HepG2 (cell line): ENCODE data around the gene NOXO1. TPM values are rescaled to one million over a fixed set of nuclear protein-coding genes. Genes with fewer than 3 reads are reported as not detected.

Source experiments
- ARID3A ChIP-seq: IDR thresholded peaks from 2 replicates; pipeline ENCODE4 v1.6.1; 2012; ENCODE audit warnings: low read depth, low read length, improper control_type of control experiment
- E2F5 ChIP-seq: sonication (generic); formaldehyde crosslinking; conservative IDR thresholded peaks from 2 replicates; pipeline ENCODE4 v1.4.0; 2020; ENCODE audit warnings: missing genetic modification reagents
- ESRRA ChIP-seq: sonication (generic); formaldehyde crosslinking; IDR thresholded peaks from 2 replicates; pipeline ENCODE4 v1.5.1; 2020; ENCODE audit warnings: mild to moderate bottlenecking, low read depth, missing genetic modification reagents
- FUBP1 ChIP-seq: sonication (generic); formaldehyde crosslinking; IDR thresholded peaks from 2 replicates; pipeline ENCODE4 v1.5.1; 2020; ENCODE audit warnings: missing genetic modification reagents, mild to moderate bottlenecking, borderline replicate concordance
- HDAC6 ChIP-seq: fragments of 200-600 bp; sonication (generic); IDR thresholded peaks from 2 replicates; pipeline ENCODE4 v1.7.0; 2017; ENCODE audit warnings: mild to moderate bottlenecking, antibody characterized with exemption, low read length, low read depth
- KLF6 ChIP-seq: IDR thresholded peaks from 2 replicates; pipeline ENCODE4 v1.8.0; 2016; ENCODE audit warnings: missing biosample characterization, missing genetic modification reagents
- MTERF4 ChIP-seq: sonication (generic); formaldehyde crosslinking; IDR thresholded peaks from 2 replicates; pipeline ENCODE4 v1.8.0; 2023; ENCODE audit warnings: mild to moderate bottlenecking, missing genetic modification reagents
- NAIF1 ChIP-seq: sonication (generic); formaldehyde crosslinking; IDR thresholded peaks from 2 replicates; pipeline ENCODE4 v1.5.0; 2020; ENCODE audit warnings: mild to moderate bottlenecking, missing genetic modification reagents, borderline replicate concordance
- PHB2 ChIP-seq: fragments of 450-650 bp; IDR thresholded peaks from 2 replicates; pipeline ENCODE4 v1.6.1; 2018; ENCODE audit not compliant: partially characterized antibody
- SIX1 ChIP-seq: sonication (generic); formaldehyde crosslinking; IDR thresholded peaks from 2 replicates; pipeline ENCODE4 v1.4.0; 2020; ENCODE audit warnings: missing genetic modification reagents, borderline replicate concordance
- SMARCC2 ChIP-seq: fragments of 450-650 bp; IDR thresholded peaks from 2 replicates; pipeline ENCODE4 v1.6.1; 2017; ENCODE audit warnings: antibody characterized with exemption, mild to moderate bottlenecking
- SNAI1 ChIP-seq: sonication (generic); formaldehyde crosslinking; IDR thresholded peaks from 2 replicates; pipeline ENCODE4 v1.5.0; 2020; ENCODE audit warnings: mild to moderate bottlenecking, missing genetic modification reagents, borderline replicate concordance
- SOX6 ChIP-seq, 2 experiments: fragments of 450-650 bp in 1 of 2; sonication (generic) in 1 of 2; formaldehyde crosslinking in 1 of 2; IDR thresholded peaks; 2 replicates each; pipeline versions ENCODE4 v1.4.0 to v1.6.1; 2017 to 2020; ENCODE audit warnings: antibody characterized with exemption in 1 of 2, mild to moderate bottlenecking in 1 of 2, missing genetic modification reagents in 1 of 2
- SPEN ChIP-seq: sonication (generic); formaldehyde crosslinking; IDR thresholded peaks from 2 replicates; pipeline ENCODE4 v1.5.1; 2020; ENCODE audit warnings: low read depth, mild to moderate bottlenecking, missing genetic modification reagents
- TCF7L2 ChIP-seq: IDR thresholded peaks from 2 replicates; pipeline ENCODE4 v1.6.1; 2011; ENCODE audit warnings: mild to moderate bottlenecking, low read depth, low read length, moderate library complexity
- TMF1 ChIP-seq: sonication (generic); formaldehyde crosslinking; IDR thresholded peaks from 2 replicates; pipeline ENCODE4 v1.8.1; 2022; ENCODE audit warnings: low read depth, missing genetic modification reagents
- ZBTB3 ChIP-seq: sonication (generic); formaldehyde crosslinking; IDR thresholded peaks from 2 replicates; pipeline ENCODE4 v1.4.0; 2020; ENCODE audit warnings: low read depth, mild to moderate bottlenecking, moderate library complexity, missing genetic modification reagents, borderline replicate concordance
- ZFP36L2 ChIP-seq: sonication (generic); formaldehyde crosslinking; IDR thresholded peaks from 2 replicates; pipeline ENCODE4 v1.4.0; 2020; ENCODE audit warnings: missing genetic modification reagents
- ZMAT3 ChIP-seq: sonication (generic); formaldehyde crosslinking; conservative IDR thresholded peaks from 2 replicates; pipeline ENCODE4 v1.7.0; 2021; ENCODE audit warnings: missing genetic modification reagents
- ZNF282 ChIP-seq: fragments of 450-650 bp; IDR thresholded peaks from 2 replicates; pipeline ENCODE4 v1.6.1; 2018; ENCODE audit not compliant: partially characterized antibody
- ZNF414 ChIP-seq: sonication (generic); formaldehyde crosslinking; IDR thresholded peaks from 2 replicates; pipeline ENCODE4 v1.5.0; 2020; ENCODE audit warnings: missing genetic modification reagents
- ZNF678 ChIP-seq: sonication (generic); formaldehyde crosslinking; IDR thresholded peaks from 2 replicates; pipeline ENCODE4 v1.4.0; 2020; ENCODE audit warnings: mild to moderate bottlenecking, missing genetic modification reagents
- ZNF790 ChIP-seq: sonication (generic); formaldehyde crosslinking; IDR thresholded peaks from 2 replicates; pipeline ENCODE4 v1.8.0; 2022; ENCODE audit warnings: missing genetic modification reagents, mild to moderate bottlenecking, borderline replicate concordance
- polyA plus RNA-seq, 8 experiments: library from polyadenylated mRNA; depleted of rRNA in 3 of 8; stranded (reverse) in 7 of 8; unstranded in 1 of 8; fragments of >200 nt; fragmentation: Illumina TruSeq in 4 of 8; extraction: Trizol in 4 of 8; gene quantifications; 2 replicates each; pipeline versions ENCODE4 v1.2.1 to v1.2.3, GENCODE V29; 2011 to 2016; ENCODE audit warnings: low read depth in 4 of 8, missing spikeins in 1 of 8, mixed read lengths in 1 of 8; ENCODE audit not compliant: insufficient read depth in 1 of 8
- total RNA-seq, 5 experiments: library from RNA; depleted of rRNA; stranded (reverse); fragments of >200 nt; fragmentation: Illumina TruSeq; extraction: Trizol; gene quantifications; 2 replicates each; pipeline ENCODE4 v1.2.3, GENCODE V29; 2016; ENCODE audit warnings: low read depth in 1 of 5

NOXO1 gene
- total and polyA plus RNA-seq, 2 of the 13 experiments (the other 11 are each of a cell fraction or from before 2014, with no cell fraction given): 0.69 to 1.4 TPM

- no peak for TF ChIP-seq ARID3A
- TF ChIP-seq MTERF4 (CRISPR knock-in tag): no peak; the same call in 1 of the 2 replicates
- no peak for TF ChIP-seq ZNF790 (CRISPR knock-in tag)
- no peak; the same call in 1 of the 2 replicates for TF ChIP-seq ZMAT3 (CRISPR knock-in tag)
- peak; percentile 13; the same call in 1 of the 2 replicates for TF ChIP-seq SPEN (CRISPR knock-in tag)
- TF ChIP-seq HDAC6: no peak
- no peak for TF ChIP-seq E2F5
- TF ChIP-seq ZFP36L2 (CRISPR knock-in tag): no peak
- no peak for TF ChIP-seq ZNF414 (CRISPR knock-in tag)
- no peak for TF ChIP-seq FUBP1 (CRISPR knock-in tag)
- no peak for TF ChIP-seq PHB2
- no peak for TF ChIP-seq SNAI1
- no peak for TF ChIP-seq SMARCC2
- TF ChIP-seq SOX6 (IDR thresholded peaks at IDR 0.05): no peak
- no peak for TF ChIP-seq SOX6 (CRISPR knock-in tag; IDR thresholded peaks at IDR 0.05)
- no peak; the same call in 1 of the 2 replicates for TF ChIP-seq TMF1
- no peak for TF ChIP-seq ZNF282
- TF ChIP-seq ZNF678 (CRISPR knock-in tag): no peak
- TF ChIP-seq ESRRA (CRISPR knock-in tag): no peak
- TF ChIP-seq SIX1 (CRISPR knock-in tag): no peak
- no peak; the same call in 1 of the 2 replicates for TF ChIP-seq ZBTB3
- TF ChIP-seq NAIF1 (CRISPR knock-in tag): no peak
- no peak for TF ChIP-seq TCF7L2
- TF ChIP-seq KLF6 (CRISPR knock-in tag): no peak
Measured at GRCh38 chr16:1984347-1985225, 3.3 kb upstream of the NOXO1 start (continued).
